GM18511 (cell line): Measurements from ENCODE around the gene RASSF6.
A peak's percentile ranks its signal among the peaks of the same experiment; 100 is the strongest.
"Not testable (repeated sequence)": the region's sequence is repeated elsewhere in the genome, so short reads cannot be mapped to it uniquely, and the experiment has no call there.

Experiments used
- ATAC-seq: cut with Tn5 transposase; IDR thresholded peaks from one replicate; pipeline ENCODE4 v1.9.1; 2021; ENCODE audit warnings: mild to moderate bottlenecking, moderate library complexity; ENCODE audit not compliant: unreplicated experiment

Gene RASSF6

GRCh38 chr4:73613130-73613529 lies 7.1 kb downstream of the RASSF6 start:
- no peak for ATAC-seq

GRCh38 chr4:73612032-73612431 lies 8.2 kb downstream of the RASSF6 start:
- ATAC-seq = no peak

GRCh38 chr4:73609706-73610105 lies 10.5 kb downstream of the RASSF6 start:
- ATAC-seq = no peak

- peak; percentile 41 for ATAC-seq
Measured at GRCh38 chr4:73608689-73609594, 11.3 kb downstream of the RASSF6 start.

- no peak for ATAC-seq
Measured at GRCh38 chr4:73607375-73608033, 12.7 kb downstream of the RASSF6 start.

- ATAC-seq = peak; percentile 70
Measured at GRCh38 chr4:73606465-73606974, 13.7 kb downstream of the RASSF6 start.

- no peak for ATAC-seq
Measured at GRCh38 chr4:73603854-73604584, 16.2 kb downstream of the RASSF6 start.

- peak; percentile 56 for ATAC-seq
Measured at GRCh38 chr4:73603271-73603710, 16.9 kb downstream of the RASSF6 start.

GRCh38 chr4:73600954-73601353 lies 19.3 kb downstream of the RASSF6 start:
- no peak for ATAC-seq

GRCh38 chr4:73599182-73599581 lies 21.1 kb downstream of the RASSF6 start:
- peak; percentile 34 for ATAC-seq

- no peak for ATAC-seq
Measured at GRCh38 chr4:73597594-73597993, 22.6 kb downstream of the RASSF6 start.

- not testable (repeated sequence) for ATAC-seq
Measured at GRCh38 chr4:73597183-73597582, 23.1 kb downstream of the RASSF6 start.

GRCh38 chr4:73596001-73596400 lies 24.2 kb downstream of the RASSF6 start:
- no peak for ATAC-seq

- no peak for ATAC-seq
Measured at GRCh38 chr4:73593631-73594241, 26.5 kb downstream of the RASSF6 start.

- peak; percentile 92 for ATAC-seq
Measured at GRCh38 chr4:73589887-73590801, 30.1 kb downstream of the RASSF6 start.

- peak; percentile 40 for ATAC-seq
Measured at GRCh38 chr4:73589261-73589847, 30.9 kb downstream of the RASSF6 start.

GRCh38 chr4:73588613-73589012 lies 31.6 kb downstream of the RASSF6 start:
- ATAC-seq = no peak

- ATAC-seq = no peak
Measured at GRCh38 chr4:73586666-73587065, 33.6 kb downstream of the RASSF6 start.

- no peak for ATAC-seq
Measured at GRCh38 chr4:73586040-73586439, 34.2 kb downstream of the RASSF6 start.
